Femur (tissue), 1 donor: ENCODE results near the gene PRDM16.
"Not testable (repeated sequence)": the region's sequence is repeated elsewhere in the genome, so short reads cannot be mapped to it uniquely, and the experiment has no call there.

Experiments
- DNase-seq: peaks from one replicate; pipeline ENCODE4 v3.0.0-alpha.2; 2017

PRDM16 gene

GRCh38 chr1:3148171-3148570 lies 79.2 kb downstream of the PRDM16 start:
- no peak for DNase-seq

- DNase-seq, result no peak
Measured at GRCh38 chr1:3149277-3149676, 80.3 kb downstream of the PRDM16 start.

- no peak for DNase-seq
Measured at GRCh38 chr1:3151456-3151855, 82.5 kb downstream of the PRDM16 start.

- no peak for DNase-seq
Measured at GRCh38 chr1:3152143-3152542, 83.1 kb downstream of the PRDM16 start.

- no peak for DNase-seq
Measured at GRCh38 chr1:3153197-3153596, 84.2 kb downstream of the PRDM16 start.

GRCh38 chr1:3153902-3154795 lies 85.1 kb downstream of the PRDM16 start:
- DNase-seq, result no peak

GRCh38 chr1:3155056-3155925 lies 86.3 kb downstream of the PRDM16 start:
- DNase-seq, result no peak

- no peak for DNase-seq
Measured at GRCh38 chr1:3155926-3156220, 86.9 kb downstream of the PRDM16 start.

- no peak for DNase-seq
Measured at GRCh38 chr1:3156936-3157335, 87.9 kb downstream of the PRDM16 start.

- no peak for DNase-seq
Measured at GRCh38 chr1:3158347-3158746, 89.3 kb downstream of the PRDM16 start.

- DNase-seq, result no peak
Measured at GRCh38 chr1:3159121-3159520, 90.1 kb downstream of the PRDM16 start.

- DNase-seq, result no peak
Measured at GRCh38 chr1:3159996-3160395, 91.0 kb downstream of the PRDM16 start.

- no peak for DNase-seq
Measured at GRCh38 chr1:3160647-3161145, 91.7 kb downstream of the PRDM16 start.

GRCh38 chr1:3161176-3161840 lies 92.3 kb downstream of the PRDM16 start:
- no peak for DNase-seq

GRCh38 chr1:3162322-3162882 lies 93.4 kb downstream of the PRDM16 start:
- DNase-seq, result no peak

- DNase-seq, result no peak
Measured at GRCh38 chr1:3163356-3163755, 94.4 kb downstream of the PRDM16 start.

GRCh38 chr1:3164671-3165070 lies 95.7 kb downstream of the PRDM16 start:
- DNase-seq, result no peak

GRCh38 chr1:3165189-3165588 lies 96.2 kb downstream of the PRDM16 start:
- DNase-seq, result not testable (repeated sequence)

GRCh38 chr1:3166206-3166918 lies 97.4 kb downstream of the PRDM16 start:
- no peak for DNase-seq

GRCh38 chr1:3167255-3167654 lies 98.3 kb downstream of the PRDM16 start:
- DNase-seq, result no peak

GRCh38 chr1:3168678-3169077 lies 99.7 kb downstream of the PRDM16 start:
- DNase-seq, result no peak

GRCh38 chr1:3169665-3170356 lies 100.8 kb downstream of the PRDM16 start:
- no peak for DNase-seq
